Upper lobe of right lung (tissue), 1 donor: ENCODE measurements around the gene FSTL5. TPM values are rescaled to one million over a fixed set of nuclear protein-coding genes. Genes with fewer than 3 reads are reported as not detected.

Source experiments
- ATAC-seq: fragments of 200-7000 bp; cut with Tn5 transposase; one replicate; pipeline ENCODE4 v1.9.1; 2020; ENCODE audit warnings: mild to moderate bottlenecking, moderate library complexity
- DNase-seq: peaks from one replicate; pipeline ENCODE4 v3.0.0-alpha.2; 2020
- H3K27ac ChIP-seq: fragments of 200-600 bp; one replicate; pipeline ENCODE4 v1.8.0; 2022
- H3K27me3 ChIP-seq: fragments of 200-600 bp; one replicate; pipeline ENCODE4 v1.8.0; 2022; ENCODE audit warnings: mild to moderate bottlenecking
- H3K36me3 ChIP-seq: fragments of 200-600 bp; one replicate; pipeline ENCODE4 v1.8.0; 2022
- H3K4me1 ChIP-seq: fragments of 200-600 bp; one replicate; pipeline ENCODE4 v1.8.0; 2022
- H3K4me3 ChIP-seq: fragments of 200-600 bp; one replicate; pipeline ENCODE4 v1.8.0; 2022; ENCODE audit warnings: mild to moderate bottlenecking
- H3K9me3 ChIP-seq: fragments of 200-600 bp; one replicate; pipeline ENCODE4 v1.8.0; 2022
- CTCF ChIP-seq: fragments of 200-600 bp; IDR thresholded peaks from one replicate; pipeline ENCODE4 v1.8.0; 2022; ENCODE audit warnings: antibody characterized with exemption
- intact Hi-C: fragments of 100-400 bp; cut with DNase I; formaldehyde crosslinking; loops from one replicate; pipeline ENCODE4 v1.11.0; 2022
- total RNA-seq: library from RNA; stranded (reverse); fragmentation: NEBNext Ultra II Directional; extraction: Animal tissue kit (Norgen Biotek cat#: 25700); gene quantifications from one replicate; pipeline ENCODE4 v1.2.1, GENCODE V29; 2021
- donor health status: DM: no; HTN: yes; CAD: no; lungs with severe emphysema.

The FSTL5 gene
- total RNA-seq, 1 donor from 2014 or later, result 0.12 TPM

GRCh38 chr4:161629694-161630441 is 533.9 kb downstream of the FSTL5 start:
- Histone ChIP-seq H3K36me3 (no peaks in the 10 kb centered on the region), H3K9me3 (no peaks in the 10 kb centered on the region), H3K27ac (no peak overlapping the region), H3K4me3 (no peak overlapping the region), H3K27me3 (no peaks in the 10 kb centered on the region), H3K4me1 (no peaks in the 10 kb centered on the region)
- ATAC-seq (no peak), DNase-seq (no peak)
- no peak for TF ChIP-seq CTCF
- intact Hi-C loops, result no loop called here

- Histone ChIP-seq H3K27me3 (no peaks in the 10 kb centered on the region), H3K27ac (no peak overlapping the region), H3K36me3 (no peaks in the 10 kb centered on the region), H3K9me3 (no peaks in the 10 kb centered on the region), H3K4me1 (no peaks in the 10 kb centered on the region), H3K4me3 (no peak overlapping the region)
- ATAC-seq (peak; percentile 66), DNase-seq (no peak)
- intact Hi-C loops, result no loop called here
- no peak for TF ChIP-seq CTCF
Measured at GRCh38 chr4:161604516-161605300, 559.1 kb downstream of the FSTL5 start.

GRCh38 chr4:161601011-161601410 is 562.8 kb downstream of the FSTL5 start:
- ATAC-seq, result no peak
- intact Hi-C loops, result no loop called here
- no peak overlapping the region for H3K4me3 ChIP-seq

GRCh38 chr4:161595230-161595771 is 568.5 kb downstream of the FSTL5 start:
- Histone ChIP-seq H3K27ac (no peak overlapping the region), H3K36me3 (no peaks in the 10 kb centered on the region), H3K4me1 (no peaks in the 10 kb centered on the region), H3K4me3 (no peak overlapping the region), H3K27me3 (no peaks in the 10 kb centered on the region), H3K9me3 (no peaks in the 10 kb centered on the region)
- ATAC-seq, result no peak
- DNase-seq, result no peak
- intact Hi-C loops, result no loop called here
- no peak for TF ChIP-seq CTCF

More at GRCh38 chr4:161601011-161601410, 562.8 kb downstream of the FSTL5 start:
- TF ChIP-seq CTCF, result no peak
- Histone ChIP-seq H3K9me3 (no peaks in the 10 kb centered on the region), H3K36me3 (no peaks in the 10 kb centered on the region), H3K27ac (no peak overlapping the region), H3K4me1 (no peaks in the 10 kb centered on the region), H3K27me3 (no peaks in the 10 kb centered on the region)
- DNase-seq, result no peak

- H3K9me3 ChIP-seq, result no peaks in the 10 kb centered on the region
- intact Hi-C loops, result no loop called here
- H3K27ac ChIP-seq, result no peak overlapping the region
- ATAC-seq (no peak), DNase-seq (no peak)
- H3K27me3 ChIP-seq, result no peaks in the 10 kb centered on the region
- no peak overlapping the region for H3K4me3 ChIP-seq
- TF ChIP-seq CTCF, result no peak
- H3K4me1 ChIP-seq, result no peaks in the 10 kb centered on the region
- H3K36me3 ChIP-seq, result no peaks in the 10 kb centered on the region
Measured at GRCh38 chr4:161585011-161585410, 578.8 kb downstream of the FSTL5 start.
